ENCODE measurements around the gene CXCL1.

Gene CXCL1

GRCh38 chr4:73892966-73893365 is 23.8 kb downstream of the CXCL1 start:
- Histone ChIP-seq H3K9me3 (ENCODE audit: insufficient read depth, low read length, severe bottlenecking) (no peaks in the 10 kb centered on the region), H3K4me1 (ENCODE audit: insufficient read depth, low read length) (no peaks in the 10 kb centered on the region), H3K4me2 (ENCODE audit: insufficient read depth, low read length) (no peak overlapping the region), H3K36me3 (ENCODE audit: insufficient read depth, low read length) (no peaks in the 10 kb centered on the region), H3K79me2 (ENCODE audit: insufficient read depth, low read length) (no peaks in the 10 kb centered on the region), H2AFZ (ENCODE audit: low read depth, low read length) (no peak overlapping the region), H3K9ac (ENCODE audit: low read depth, low read length) (no peak overlapping the region), H3K4me3 (ENCODE audit: low read depth in 1 of 2, low read length in 2 of 2) (no peak overlapping the region), H3K27me3 (ENCODE audit: insufficient read depth, low read length, poor library complexity) (no peaks in the 10 kb centered on the region), H4K20me1 (ENCODE audit: insufficient read depth, low read length) (no peaks in the 10 kb centered on the region), H3K27ac (ENCODE audit: low read length) (no peak overlapping the region)
- DNase-seq (no peak), ATAC-seq (ENCODE audit: insufficient read depth, low read depth) (no peak)
- TF ChIP-seq EZH2 (IDR thresholded peaks at IDR 0.05; ENCODE audit: borderline replicate concordance, low read depth, low read length, severe bottlenecking) (no peak), CTCF (IDR thresholded peaks at IDR 0.05; ENCODE audit: borderline replicate concordance, extremely low read depth, low read length, poor library complexity, severe bottlenecking) (no peak)

GRCh38 chr4:73894001-73894400 is 24.8 kb downstream of the CXCL1 start:
- Histone ChIP-seq H4K20me1 (ENCODE audit: insufficient read depth, low read length) (no peaks in the 10 kb centered on the region), H3K4me1 (ENCODE audit: insufficient read depth, low read length) (no peaks in the 10 kb centered on the region), H3K9me3 (ENCODE audit: insufficient read depth, low read length, severe bottlenecking) (no peaks in the 10 kb centered on the region), H2AFZ (ENCODE audit: low read depth, low read length) (no peak overlapping the region), H3K27ac (ENCODE audit: low read length) (no peak overlapping the region), H3K79me2 (ENCODE audit: insufficient read depth, low read length) (no peaks in the 10 kb centered on the region), H3K36me3 (ENCODE audit: insufficient read depth, low read length) (no peaks in the 10 kb centered on the region), H3K9ac (ENCODE audit: low read depth, low read length) (no peak overlapping the region), H3K4me3 (ENCODE audit: low read depth in 1 of 2, low read length in 2 of 2) (no peak overlapping the region), H3K4me2 (ENCODE audit: insufficient read depth, low read length) (no peak overlapping the region), H3K27me3 (ENCODE audit: insufficient read depth, low read length, poor library complexity) (no peaks in the 10 kb centered on the region)
- TF ChIP-seq EZH2 (IDR thresholded peaks at IDR 0.05; ENCODE audit: borderline replicate concordance, low read depth, low read length, severe bottlenecking) (no peak), CTCF (IDR thresholded peaks at IDR 0.05; ENCODE audit: borderline replicate concordance, extremely low read depth, low read length, poor library complexity, severe bottlenecking) (no peak)
- ATAC-seq (ENCODE audit: insufficient read depth, low read depth) (no peak), DNase-seq (no peak)

- no peak overlapping the region for H2AFZ ChIP-seq (ENCODE audit: low read depth, low read length)
- H3K27ac ChIP-seq (ENCODE audit: low read length), result no peak overlapping the region
- H3K4me1 ChIP-seq (ENCODE audit: insufficient read depth, low read length), result no peaks in the 10 kb centered on the region
- no peak overlapping the region for H3K9ac ChIP-seq (ENCODE audit: low read depth, low read length)
- H3K4me2 ChIP-seq (ENCODE audit: insufficient read depth, low read length), result no peak overlapping the region
- no peaks in the 10 kb centered on the region for H3K9me3 ChIP-seq (ENCODE audit: insufficient read depth, low read length, severe bottlenecking)
- no peak overlapping the region for H3K4me3 ChIP-seq (ENCODE audit: low read depth in 1 of 2, low read length in 2 of 2)
- ATAC-seq (ENCODE audit: insufficient read depth, low read depth) (no peak), DNase-seq (no peak)
- no peaks in the 10 kb centered on the region for H4K20me1 ChIP-seq (ENCODE audit: insufficient read depth, low read length)
- H3K36me3 ChIP-seq (ENCODE audit: insufficient read depth, low read length), result no peaks in the 10 kb centered on the region
- no peaks in the 10 kb centered on the region for H3K79me2 ChIP-seq (ENCODE audit: insufficient read depth, low read length)
- TF ChIP-seq EZH2 (IDR thresholded peaks at IDR 0.05; ENCODE audit: borderline replicate concordance, low read depth, low read length, severe bottlenecking), result no peak
- H3K27me3 ChIP-seq (ENCODE audit: insufficient read depth, low read length, poor library complexity), result no peaks in the 10 kb centered on the region
Observed at GRCh38 chr4:73895201-73896175, 26.3 kb downstream of the CXCL1 start.

- Histone ChIP-seq H3K9me3 (ENCODE audit: insufficient read depth, low read length, severe bottlenecking) (no peaks in the 10 kb centered on the region), H3K4me2 (ENCODE audit: insufficient read depth, low read length) (no peak overlapping the region), H2AFZ (ENCODE audit: low read depth, low read length) (no peak overlapping the region), H3K36me3 (ENCODE audit: insufficient read depth, low read length) (no peaks in the 10 kb centered on the region), H4K20me1 (ENCODE audit: insufficient read depth, low read length) (no peaks in the 10 kb centered on the region), H3K4me3 (ENCODE audit: low read depth in 1 of 2, low read length in 2 of 2) (no peak overlapping the region), H3K4me1 (ENCODE audit: insufficient read depth, low read length) (no peaks in the 10 kb centered on the region), H3K27me3 (ENCODE audit: insufficient read depth, low read length, poor library complexity) (no peaks in the 10 kb centered on the region), H3K9ac (ENCODE audit: low read depth, low read length) (no peak overlapping the region), H3K79me2 (ENCODE audit: insufficient read depth, low read length) (no peaks in the 10 kb centered on the region), H3K27ac (ENCODE audit: low read length) (no peak overlapping the region)
- ATAC-seq (ENCODE audit: insufficient read depth, low read depth), result no peak
- TF ChIP-seq EZH2 (IDR thresholded peaks at IDR 0.05; ENCODE audit: borderline replicate concordance, low read depth, low read length, severe bottlenecking) (no peak), CTCF (IDR thresholded peaks at IDR 0.05; ENCODE audit: borderline replicate concordance, extremely low read depth, low read length, poor library complexity, severe bottlenecking) (no peak)
- DNase-seq, result no peak
Observed at GRCh38 chr4:73896416-73896815, 27.2 kb downstream of the CXCL1 start.
